Stimulated activated CD8-positive, alpha-beta memory T cell treated with anti-CD3 and anti-CD28 coated beads, Interleukin-4, amount 100 ng/mL, for 24 hours (primary cell): ENCODE results near the gene CACNA1C.
"Not testable (repeated sequence)": the region's sequence is repeated elsewhere in the genome, so short reads cannot be mapped to it uniquely, and the experiment has no call there.

Source experiments
- DNase-seq: peaks from one replicate; pipeline ENCODE4 v3.0.0-alpha.2; 2020; ENCODE audit warnings: low read depth

Gene CACNA1C

DNA sequence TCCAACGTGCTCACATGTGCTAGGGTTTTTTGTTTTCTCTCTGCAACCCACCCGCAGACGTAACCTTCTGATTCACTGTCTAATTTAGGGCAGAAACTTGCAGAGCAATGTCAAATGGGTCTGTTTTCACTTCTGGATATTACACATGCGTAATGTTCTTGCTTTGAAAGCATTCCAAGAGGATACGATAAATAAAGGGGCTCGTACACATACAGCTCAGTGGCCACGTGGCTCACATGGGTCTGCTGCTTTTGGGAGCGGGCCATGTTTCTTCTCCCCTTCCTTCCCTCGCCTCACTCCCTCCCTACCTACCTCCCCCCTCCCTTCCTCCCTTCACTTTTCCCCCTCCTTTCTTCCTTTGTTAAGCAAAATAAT, 23.4 kb downstream of the CACNA1C start:
- DNase-seq, result no peak

DNA sequence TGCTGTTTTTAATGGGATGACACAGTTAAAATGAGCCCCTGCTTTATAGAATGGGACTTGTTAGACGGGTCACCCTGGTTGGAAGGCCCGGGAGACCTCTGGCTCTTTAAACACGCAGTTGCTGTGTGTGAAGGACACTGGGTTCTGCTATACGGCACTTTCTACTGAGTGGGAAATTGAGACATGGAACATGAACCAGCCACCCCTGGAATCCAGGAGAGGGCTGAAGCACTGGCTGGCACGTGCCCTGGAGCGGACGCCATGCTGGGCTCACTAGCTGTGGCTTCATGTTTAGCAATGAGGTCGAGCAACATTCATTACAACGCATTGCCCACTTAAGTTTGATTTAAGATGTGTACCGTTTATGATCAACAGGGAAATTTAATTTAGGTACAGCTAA, 23.9 kb downstream of the CACNA1C start:
- DNase-seq, result no peak

DNA sequence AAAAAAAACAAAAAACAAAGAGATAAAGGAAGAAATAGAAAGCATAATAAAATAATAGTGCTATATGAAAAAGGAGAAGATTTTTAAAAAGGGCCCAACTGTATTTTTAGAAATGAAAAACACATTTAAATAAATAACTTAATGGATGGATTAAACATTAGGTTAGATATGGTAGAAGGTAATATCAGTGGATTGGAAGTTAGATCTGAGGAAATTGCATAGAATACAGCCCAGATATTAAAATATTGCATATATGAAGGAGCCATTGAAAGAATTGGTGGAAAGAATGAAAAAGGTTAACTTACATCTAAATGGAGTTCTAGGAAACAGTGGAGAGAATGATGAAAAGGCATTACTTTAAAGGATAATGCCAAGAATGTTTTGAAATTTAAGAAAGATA, 27.8 kb downstream of the CACNA1C start:
- DNase-seq, result no peak

DNA sequence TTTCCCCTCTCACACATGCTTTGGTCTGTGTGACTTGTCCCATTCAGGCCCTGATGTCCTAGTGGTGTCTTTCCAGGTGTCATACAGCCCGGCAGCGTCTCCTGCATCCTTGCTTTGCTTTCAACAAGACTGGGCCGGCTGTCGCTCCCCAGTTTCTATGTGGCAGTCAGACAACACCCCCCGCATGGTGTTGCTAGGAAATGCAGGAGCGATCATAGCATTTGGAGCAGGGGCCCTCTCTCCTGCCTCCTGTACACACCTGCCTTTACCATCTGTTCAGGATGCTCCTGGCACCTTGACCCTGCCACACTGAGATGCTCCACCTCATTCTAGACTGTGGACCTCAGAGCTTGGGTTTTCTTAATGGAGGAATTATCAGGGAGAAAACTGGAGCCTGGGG, 29.5 kb downstream of the CACNA1C start:
- DNase-seq, result no peak

DNA sequence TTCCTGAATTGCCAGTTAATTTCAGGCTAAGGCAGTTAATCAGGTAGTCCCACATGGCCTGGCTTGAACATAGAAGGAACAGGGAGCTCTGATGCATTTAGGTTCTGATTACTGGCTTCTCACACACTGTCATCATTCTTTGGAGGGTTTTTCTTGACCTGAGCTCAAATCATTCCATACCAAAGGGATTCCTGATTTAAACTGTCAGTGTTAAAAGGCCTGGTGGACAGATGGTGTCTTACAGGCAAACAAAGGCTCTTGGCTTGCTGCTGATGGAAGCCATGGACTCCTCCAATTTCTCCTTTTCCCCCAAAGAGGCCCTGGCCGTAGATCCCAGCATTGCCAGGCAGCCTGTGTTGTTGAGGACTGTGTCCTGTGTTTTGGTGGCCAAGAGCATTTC, 30.2 kb downstream of the CACNA1C start:
- DNase-seq, result no peak

DNA sequence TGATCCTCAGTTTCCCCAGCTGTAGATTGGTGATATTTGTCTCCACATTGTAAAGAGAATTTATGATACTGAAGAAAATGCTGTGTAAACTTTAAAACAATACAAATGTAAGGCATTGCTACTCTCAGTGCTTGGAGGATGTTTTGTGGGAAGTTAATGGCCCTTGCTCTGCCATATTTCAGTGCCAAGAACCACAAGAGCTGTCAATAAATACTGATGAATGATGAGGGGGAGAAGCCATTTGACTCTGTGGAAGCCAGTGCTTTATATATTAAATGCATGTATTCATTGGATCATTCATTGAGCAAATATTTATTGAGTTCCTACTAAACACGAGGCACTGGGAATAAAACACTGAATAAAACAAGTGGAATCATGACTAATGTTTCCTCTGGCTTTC, 30.8 kb downstream of the CACNA1C start:
- no peak for DNase-seq

DNA sequence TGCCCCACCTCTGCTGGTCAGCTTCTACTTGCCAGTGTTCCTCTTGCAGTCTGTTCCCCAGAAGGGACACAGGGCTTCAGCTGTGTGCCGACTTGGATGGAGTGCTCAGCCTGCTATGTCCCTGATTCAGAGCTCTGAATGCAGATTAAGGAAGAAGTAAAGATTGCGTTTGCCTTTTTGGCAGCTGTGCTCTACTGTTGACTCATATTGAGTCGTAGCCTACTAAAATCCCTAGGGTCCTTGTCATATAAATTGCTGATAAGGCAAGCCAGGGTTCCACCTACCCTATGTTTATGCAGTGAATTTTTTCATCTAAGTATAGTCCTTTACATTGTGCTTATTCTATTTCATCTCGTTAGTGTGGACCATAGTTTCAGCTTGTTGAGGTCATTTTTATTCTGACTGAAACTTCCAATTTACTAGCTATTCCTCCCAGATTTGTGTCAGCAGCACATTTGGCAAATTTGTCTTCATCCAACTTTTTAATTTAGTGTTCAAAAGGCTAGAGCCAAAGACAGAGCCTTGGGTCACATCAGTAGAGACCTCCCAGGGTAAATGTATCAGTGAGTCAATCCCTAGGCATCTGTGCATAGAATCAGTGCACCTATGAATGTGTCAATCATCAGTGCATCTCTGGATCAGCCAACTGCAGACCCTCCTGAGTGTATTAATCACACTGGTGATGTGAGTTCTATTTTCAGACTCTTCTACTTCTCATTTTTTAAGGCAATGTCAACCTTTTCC, 31.9 kb downstream of the CACNA1C start:
- DNase-seq, result no peak

DNA sequence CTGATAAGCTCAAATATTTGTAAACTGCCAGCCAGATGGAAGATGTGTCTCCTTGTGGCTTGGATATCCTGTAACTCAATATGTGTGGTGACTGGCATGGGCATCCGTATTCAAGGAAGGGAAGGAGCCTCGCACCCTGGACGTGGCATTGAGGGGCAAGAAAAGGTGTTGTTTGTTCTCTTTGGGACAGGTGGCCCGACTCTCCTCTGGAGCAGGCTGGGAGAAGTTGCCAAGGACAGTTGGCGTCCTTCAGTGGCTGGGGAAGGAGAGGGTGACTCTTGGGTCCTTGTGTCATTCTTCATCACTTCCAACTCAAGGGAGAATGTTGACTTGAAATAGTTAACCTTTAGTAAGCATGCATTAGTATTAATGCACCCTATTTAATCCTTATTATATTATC, 39.6 kb downstream of the CACNA1C start:
- DNase-seq, result no peak

DNA sequence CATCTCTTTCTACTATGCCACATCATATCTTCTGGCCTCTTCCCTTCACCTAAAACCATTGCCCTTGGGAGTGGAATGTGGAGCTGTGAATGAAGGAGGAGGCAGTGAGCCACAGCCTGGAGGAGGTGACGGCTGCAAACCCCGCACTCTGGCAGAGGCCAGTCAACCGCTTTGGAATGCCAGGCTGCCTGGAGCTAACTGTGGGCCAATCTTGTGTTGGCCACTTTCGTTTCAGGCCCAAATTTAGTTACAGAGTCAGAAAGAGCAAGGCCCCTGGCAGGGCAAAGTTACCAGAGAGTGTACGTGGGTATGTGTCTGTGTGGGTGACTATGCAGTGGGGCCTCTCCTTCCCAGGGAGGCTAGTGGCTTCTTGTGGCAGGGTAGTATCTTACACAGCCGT, 40.1 kb downstream of the CACNA1C start:
- no peak for DNase-seq

DNA sequence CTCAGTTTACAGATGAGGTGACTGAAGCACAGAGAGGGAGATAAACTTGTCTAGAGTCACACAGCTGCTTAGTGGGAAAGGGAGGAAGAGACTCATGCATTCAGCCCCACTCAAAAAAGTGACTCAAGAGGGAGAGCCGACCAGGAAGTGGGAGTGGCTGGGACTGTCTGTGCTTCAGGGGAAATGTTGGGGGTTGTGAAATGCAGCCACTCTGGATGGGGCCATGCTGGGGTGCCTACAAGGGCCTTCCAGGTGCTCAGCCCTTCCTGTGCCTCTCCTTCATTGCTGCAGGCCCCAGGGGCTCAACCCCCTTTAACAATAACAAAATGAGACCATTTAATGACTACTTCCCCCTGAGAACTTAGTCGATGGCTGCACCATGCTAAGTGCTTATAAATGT, 41.8 kb downstream of the CACNA1C start:
- no peak for DNase-seq

DNA sequence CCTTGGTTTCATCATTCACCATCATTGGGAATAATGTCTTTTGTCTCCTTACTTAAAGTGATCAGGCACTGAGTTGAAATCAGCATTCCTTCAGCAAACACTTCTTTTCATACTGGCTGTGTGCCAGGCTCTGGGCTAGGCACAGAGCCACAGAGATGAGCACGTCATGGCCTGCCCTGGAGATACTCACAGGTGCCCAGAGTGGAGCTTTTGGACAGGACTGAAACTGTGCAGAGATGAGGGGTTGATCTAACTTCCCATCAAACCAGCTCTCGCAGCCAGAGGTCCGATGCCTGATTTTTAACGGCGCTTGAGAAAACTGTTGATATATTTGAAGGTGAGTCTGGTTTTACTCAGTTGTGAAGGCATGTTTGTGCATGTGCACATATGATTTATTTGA, 43.1 kb downstream of the CACNA1C start:
- no peak for DNase-seq

DNA sequence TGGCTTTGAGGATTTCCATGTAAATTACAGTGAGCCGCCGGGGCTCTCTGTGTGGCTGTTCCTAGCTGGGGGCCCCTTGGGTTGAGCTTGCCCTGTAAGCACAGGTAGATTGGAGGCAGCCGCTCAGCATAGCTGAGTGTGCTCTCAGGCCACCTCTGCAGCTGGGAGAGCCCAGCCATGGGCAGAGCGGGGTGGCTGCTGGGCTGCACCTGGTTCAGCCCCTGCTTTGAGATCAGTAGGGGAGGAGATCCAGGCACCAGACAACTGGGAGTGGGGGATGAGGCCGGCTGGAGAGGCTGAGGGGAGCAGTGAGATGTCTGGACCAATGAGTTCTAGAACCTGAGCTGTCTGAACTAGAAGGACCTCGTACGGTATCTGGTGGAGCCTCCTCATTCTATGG, 44.8 kb downstream of the CACNA1C start:
- DNase-seq, result no peak

DNA sequence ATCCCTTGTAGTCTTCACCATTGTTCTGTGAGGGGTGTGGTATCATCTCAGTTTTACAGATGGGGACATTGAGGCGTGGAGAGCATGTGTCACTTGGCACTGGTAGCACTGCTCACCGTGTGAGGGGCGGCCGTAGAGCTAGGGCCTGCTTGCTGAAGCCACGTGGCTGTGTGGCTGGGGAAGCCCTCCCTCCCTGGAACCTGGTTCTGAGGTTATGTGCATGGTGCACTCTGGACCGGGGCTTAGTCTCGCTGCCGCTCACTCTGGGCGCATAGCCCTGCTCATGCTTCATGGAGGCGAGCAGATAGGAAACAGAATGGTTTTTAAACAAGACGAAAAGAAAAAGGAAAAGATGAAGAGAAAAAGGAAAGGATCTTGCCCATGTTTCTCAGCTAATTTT, 46.1 kb downstream of the CACNA1C start:
- no peak for DNase-seq

DNA sequence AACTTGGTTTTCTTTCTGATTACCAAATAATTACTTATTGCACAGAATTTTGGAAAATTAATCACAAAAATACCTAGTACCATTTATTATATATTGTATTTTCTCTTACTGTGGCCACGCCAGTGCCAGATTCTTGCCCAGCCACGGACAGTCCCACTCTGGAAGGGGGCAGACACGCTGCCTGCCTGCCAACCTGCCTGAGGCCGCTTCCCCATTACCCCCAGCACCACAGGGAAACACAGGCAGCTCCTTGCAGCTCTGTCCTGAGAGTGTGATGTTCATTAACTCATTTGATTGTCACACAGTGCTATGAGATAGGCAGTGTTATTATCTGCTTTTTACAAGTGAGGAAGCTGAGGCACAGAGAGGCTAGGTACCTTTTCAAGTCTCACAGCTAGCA, 46.8 kb downstream of the CACNA1C start:
- DNase-seq, result no peak

DNA sequence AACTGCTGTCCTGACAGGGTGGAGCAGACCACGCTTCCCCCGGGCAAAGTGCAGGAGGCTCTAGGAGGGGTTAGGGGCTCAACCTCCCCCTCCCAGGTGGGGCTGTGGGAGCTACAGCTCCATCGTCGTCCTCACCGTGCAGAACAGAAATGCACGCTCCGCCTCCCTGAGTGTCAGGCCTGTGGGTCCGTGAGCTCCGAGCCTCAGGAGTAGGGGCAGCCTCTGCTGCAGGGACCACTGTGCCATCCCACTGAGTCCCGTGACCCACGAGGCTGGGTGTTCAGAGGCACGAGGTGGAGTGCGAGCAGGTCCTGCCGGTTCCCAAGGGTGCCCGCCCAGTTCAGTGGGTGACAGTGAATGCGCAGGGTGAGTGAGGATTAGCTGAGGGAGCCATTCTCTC, 48.6 kb downstream of the CACNA1C start:
- no peak for DNase-seq

DNA sequence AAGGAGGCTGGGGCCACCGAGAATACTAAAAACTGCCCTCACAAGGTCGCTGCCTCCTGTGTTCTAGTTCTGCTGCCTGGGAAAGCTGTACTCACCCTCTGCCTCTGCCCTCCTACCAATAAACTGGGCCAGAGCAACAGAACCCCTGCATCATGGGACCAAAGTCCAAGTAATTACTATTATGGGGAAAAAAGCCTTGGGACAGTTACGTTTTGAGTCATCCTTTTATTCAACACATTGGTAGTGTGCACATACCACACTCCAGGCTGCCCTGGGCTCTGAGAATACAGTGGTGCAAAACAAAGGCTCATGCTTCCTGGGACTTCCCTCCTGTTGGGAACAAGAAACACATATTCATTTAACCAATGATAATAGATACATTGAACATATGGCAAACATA, 49.0 kb downstream of the CACNA1C start:
- DNase-seq, result no peak

DNA sequence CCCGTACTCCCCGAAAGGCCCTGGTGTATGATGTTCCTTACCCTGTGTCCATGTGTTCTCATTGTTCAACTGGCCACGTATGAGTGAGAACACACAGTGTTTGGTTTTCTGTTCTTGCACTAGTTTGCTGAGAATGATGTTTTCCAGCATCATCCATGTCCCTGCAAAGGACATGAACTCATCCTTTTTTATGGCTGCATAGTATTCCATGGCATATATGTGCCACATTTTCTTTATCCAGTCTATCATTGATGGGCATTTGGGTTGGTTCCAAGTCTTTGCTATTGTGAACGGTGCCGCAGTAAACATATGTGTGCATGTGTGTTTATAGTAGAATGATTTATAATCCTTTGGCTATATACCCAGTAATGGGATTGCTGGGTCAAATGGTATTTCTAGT, 49.9 kb downstream of the CACNA1C start:
- not testable (repeated sequence) for DNase-seq

DNA sequence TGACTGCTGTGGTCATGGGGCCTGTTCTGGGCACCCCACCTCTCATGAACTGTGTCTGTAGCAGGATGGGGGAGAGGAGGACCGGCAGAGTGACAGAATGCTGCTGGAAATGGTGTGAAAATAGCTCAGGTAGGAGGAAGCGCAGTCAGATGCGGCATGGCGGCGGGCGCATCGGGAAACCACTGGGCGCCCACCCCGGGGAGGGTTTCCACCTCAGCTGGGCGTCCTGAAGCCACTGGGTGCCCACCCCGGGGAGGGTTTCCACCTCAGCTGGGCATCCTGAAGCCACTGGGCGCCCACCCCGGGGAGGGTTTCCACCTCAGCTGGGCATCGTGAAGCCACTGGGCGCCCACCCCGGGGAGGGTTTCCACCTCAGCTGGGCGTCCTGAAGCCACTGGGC, 52.6 kb downstream of the CACNA1C start:
- DNase-seq, result not testable (repeated sequence)

DNA sequence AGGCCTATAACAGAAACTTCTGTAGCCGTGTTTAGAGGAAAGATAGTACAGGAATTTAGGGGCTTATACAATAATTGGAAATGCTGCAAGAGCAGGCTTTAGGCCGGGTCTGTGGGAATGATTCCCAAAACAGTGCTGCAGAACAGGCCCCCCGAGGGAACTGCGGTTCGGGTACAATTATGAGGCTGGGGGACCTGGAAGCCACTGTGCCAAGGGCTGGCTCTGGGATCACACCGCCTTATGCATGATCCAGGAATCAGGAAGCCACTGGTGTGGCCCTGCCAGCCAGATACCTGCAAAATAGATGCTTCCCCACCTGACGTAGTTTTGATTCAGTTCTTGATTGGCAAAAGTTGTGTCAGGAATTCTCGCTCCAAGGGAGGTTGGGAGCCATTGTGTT, 55.4 kb downstream of the CACNA1C start:
- DNase-seq, result no peak

DNA sequence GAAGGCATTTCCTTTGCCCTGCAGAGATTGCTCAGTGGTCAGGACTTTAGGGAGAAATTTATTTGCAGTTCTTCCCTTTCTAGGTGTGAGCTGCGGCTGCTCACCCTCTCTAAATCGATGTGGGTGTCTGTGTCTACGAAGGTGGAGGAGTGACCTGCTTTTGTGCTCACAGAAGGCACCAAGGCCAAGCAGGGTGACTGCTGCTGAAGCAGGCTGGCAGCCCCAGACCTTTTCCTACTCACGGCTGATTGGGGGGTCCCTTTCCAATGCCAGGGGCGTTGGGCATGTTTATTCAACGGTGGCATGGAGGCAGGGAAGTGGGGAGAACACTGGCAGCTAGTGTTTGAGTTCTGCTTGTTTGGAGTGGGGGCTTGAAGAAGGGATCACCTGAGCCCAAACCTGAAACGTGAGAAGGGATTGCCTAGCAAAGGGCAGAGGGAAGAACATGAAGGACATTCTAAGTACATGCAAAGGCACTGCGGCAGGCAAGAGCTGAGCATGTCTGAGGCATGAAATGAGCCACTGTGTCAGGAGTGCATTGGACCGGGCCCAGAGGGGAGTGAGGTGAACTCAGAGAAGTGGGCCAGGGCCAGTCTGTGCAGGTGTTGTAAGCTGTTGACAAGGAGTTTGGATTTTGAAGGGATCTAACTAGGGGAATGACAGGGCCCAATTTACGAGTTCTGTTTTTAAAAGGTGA, 56.3 kb downstream of the CACNA1C start:
- DNase-seq, result no peak

DNA sequence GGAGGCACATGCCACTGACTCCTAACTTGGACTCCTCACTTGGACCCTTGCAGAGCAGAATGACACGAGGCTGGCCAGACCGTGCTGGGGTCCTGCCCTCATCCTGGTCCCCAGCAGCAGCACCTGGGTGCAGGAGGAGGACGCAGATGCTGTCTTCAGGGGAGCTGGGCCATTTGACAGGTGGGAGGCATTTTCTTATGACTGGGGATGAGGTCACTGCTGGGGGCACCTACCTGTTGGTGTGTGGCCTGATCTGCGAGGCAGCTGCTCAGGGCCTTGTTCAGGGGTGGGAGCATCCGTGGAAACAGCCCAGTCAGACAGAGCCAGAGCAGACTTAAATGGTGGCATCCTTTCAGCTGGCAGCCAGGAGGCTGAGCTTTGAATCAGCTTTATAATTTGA, 57.3 kb downstream of the CACNA1C start:
- DNase-seq, result no peak

DNA sequence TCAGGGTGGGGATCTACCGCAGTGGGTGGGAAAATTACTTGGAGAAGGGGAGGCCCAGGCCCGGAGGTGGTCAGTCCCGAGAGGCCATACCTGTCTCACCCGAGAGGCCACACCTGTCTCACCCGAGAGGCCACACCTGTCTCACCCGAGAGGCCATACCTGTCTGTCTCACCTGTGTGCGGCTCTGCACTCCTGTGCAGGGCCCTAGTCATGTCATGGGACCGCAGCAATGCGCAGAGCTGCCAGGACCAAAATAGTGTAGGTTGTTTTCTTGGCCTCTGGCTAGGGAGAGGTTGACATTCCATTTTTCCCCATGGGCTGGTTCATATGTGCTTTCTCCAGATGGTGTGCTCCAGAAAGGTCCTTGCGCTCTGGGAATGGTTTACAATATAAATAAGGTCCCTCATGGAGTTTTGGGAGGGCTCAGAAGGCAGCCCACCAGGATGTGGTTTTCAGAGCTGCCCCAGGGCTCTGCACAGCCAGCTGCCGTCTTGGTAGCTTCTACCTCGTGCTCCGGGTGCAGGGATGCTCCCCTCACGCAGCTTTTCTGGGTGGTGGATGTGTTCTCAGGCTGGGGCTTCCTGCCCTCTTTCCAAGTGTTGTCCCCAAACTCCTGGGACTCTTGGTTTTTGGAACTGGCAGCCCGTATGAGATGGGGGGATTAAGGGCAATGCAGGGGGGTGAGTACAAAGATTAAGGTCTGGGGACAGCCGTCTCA, 58.2 kb downstream of the CACNA1C start:
- DNase-seq, result no peak

DNA sequence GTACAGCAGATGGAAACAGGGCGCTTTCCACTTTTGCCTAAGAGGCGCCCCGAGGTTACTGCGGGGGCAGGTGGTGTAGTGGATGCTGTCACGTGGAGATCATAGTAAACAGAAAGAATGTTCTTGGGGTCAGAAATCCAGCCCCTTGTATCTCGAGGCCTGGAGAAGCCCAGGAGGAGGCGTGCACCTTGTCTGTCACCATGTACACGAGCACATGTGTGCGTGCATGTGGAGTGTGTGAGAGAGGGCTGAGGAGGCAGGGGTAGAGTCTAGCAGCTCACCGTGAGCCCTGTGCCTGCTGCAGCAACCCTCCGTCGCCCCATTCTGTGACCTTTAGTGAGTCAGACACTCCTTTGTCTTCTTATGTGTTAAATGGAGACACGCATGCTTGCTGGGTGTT, 59.0 kb downstream of the CACNA1C start:
- DNase-seq, result no peak
